Measurements from ENCODE around the gene RARB.

Gene RARB

GRCh38 chr3:25448750-25449692 lies 21.0 kb downstream of the RARB start:
- DNase-seq = no peak

GRCh38 chr3:25449857-25450256 lies 21.8 kb downstream of the RARB start:
- DNase-seq = no peak

GRCh38 chr3:25452192-25452591 lies 24.1 kb downstream of the RARB start:
- no peak for DNase-seq

- no peak for DNase-seq
These were observed 24.7 kb downstream of the RARB start for GRCh38 chr3:25452740-25453139.

- no peak for DNase-seq
These were observed 25.5 kb downstream of the RARB start for GRCh38 chr3:25453619-25454004.

- no peak for DNase-seq
These were observed 26.2 kb downstream of the RARB start for GRCh38 chr3:25454005-25454927.

GRCh38 chr3:25455441-25456132 lies 27.5 kb downstream of the RARB start:
- DNase-seq = no peak

- no peak for DNase-seq
These were observed 28.9 kb downstream of the RARB start for GRCh38 chr3:25456723-25457670.

GRCh38 chr3:25457671-25458419 lies 29.8 kb downstream of the RARB start:
- no peak for DNase-seq

- no peak for DNase-seq
These were observed 30.4 kb downstream of the RARB start for GRCh38 chr3:25458420-25458814.

GRCh38 chr3:25460751-25461150 lies 32.7 kb downstream of the RARB start:
- DNase-seq = no peak

GRCh38 chr3:25461946-25462345 lies 33.9 kb downstream of the RARB start:
- DNase-seq = no peak

- no peak for DNase-seq
These were observed 34.4 kb downstream of the RARB start for GRCh38 chr3:25462495-25462894.

- DNase-seq = no peak
These were observed 35.9 kb downstream of the RARB start for GRCh38 chr3:25463836-25464418.

- DNase-seq = no peak
These were observed 37.3 kb downstream of the RARB start for GRCh38 chr3:25465266-25465860.

- no peak for DNase-seq
These were observed 40.8 kb downstream of the RARB start for GRCh38 chr3:25468866-25469319.

- no peak for DNase-seq
These were observed 41.5 kb downstream of the RARB start for GRCh38 chr3:25469558-25469957.

GRCh38 chr3:25471081-25471768 lies 43.2 kb downstream of the RARB start:
- no peak for DNase-seq

GRCh38 chr3:25472153-25472552 lies 44.1 kb downstream of the RARB start:
- DNase-seq = no peak

GRCh38 chr3:25472731-25473130 lies 44.7 kb downstream of the RARB start:
- DNase-seq = no peak
